ENCODE measurements around the gene REXO4. TPM values are rescaled to one million over a fixed set of nuclear protein-coding genes. Genes with fewer than 3 reads are reported as not detected.

REXO4 gene
- total and polyA plus RNA-seq, 3 experiments from 2014 or later: 25.8 to 56.4 (median 52.4) TPM

DNA sequence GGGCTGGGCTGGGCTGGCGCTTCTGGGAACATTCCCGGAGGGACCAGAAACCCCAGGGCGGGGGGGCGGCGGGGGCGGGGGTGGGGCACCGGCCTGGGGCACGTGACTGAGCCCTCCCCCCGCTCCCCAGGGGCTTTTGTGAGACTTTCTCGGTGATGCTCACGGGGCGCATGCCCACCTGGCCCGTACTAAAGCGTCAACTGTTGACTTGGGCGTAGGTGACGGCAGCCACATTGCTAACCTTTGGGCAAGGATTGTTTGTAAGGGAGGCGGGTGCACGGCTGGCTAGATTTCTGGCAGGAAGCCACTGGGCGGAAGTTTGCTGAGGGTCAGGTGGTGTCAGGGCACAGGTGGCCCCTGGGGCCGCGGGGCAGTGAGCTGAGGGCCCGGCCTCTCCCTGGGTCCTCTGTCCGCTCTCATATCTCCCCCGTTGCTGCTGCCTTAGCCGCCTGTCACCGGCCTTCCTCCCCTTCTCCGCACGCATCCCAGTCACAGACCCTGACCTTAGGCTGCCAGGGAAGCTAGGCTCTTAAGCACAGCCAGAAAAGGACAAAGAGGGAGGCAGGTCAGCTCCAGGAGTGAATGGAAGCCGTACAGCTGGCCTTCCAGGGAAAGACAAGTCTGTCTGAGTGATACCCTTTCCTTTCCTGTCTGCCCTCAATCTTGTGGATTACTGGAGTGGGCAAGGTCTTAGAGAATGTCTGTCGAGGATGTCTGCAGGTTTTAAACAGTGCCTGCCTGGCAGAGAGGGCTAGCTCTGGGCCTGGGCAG, 42.8 kb upstream of the REXO4 start:
- ChIA-PET POLR2A (interaction anchor here (1.3 to 1.7 kb wide), 3 partner anchors 19 to 88 kb away, joined by 3 to 4 read pairs (median 4); partner anchors contain the start of gene REXO4), CTCF (interaction anchor here (0.9 to 2.6 kb wide), 6 partner anchors 7 to 275 kb away, joined by 3 to 8 read pairs (median 5); partner anchors contain the start of genes REXO4 and SLC2A6)
- peak in 2 of 5 donors; percentile 40 to 80 for DNase-seq
- peaks cover 13% of the 10 kb centered on the region for H3K4me1 ChIP-seq (ENCODE audit: insufficient read depth, low read length)
- Mint-ChIP-seq H3K9me3 (no peaks in the 10 kb centered on the region), H3K4me1 (peaks cover 0 to 26% (median 5%) of the 10 kb centered on the region in 3 donors), H3K36me3 (peaks cover 0 to 4% (median 0%) of the 10 kb centered on the region in 3 donors), H3K4me3 (peak overlapping the region; percentile 64 to 84 (median 76)), H3K27ac (peak overlapping the region; percentile 42 to 96 (median 94)), H3K27me3 (peaks cover 0 to 2% of the 10 kb centered on the region in 2 donors)
- H3K36me3 ChIP-seq (ENCODE audit: insufficient read depth, low read length): no peaks in the 10 kb centered on the region
- H3K4me3 ChIP-seq (ENCODE audit: low read length): no peak overlapping the region
- H3K27me3 ChIP-seq (ENCODE audit: insufficient read depth, low read length, poor library complexity, severe bottlenecking): no peaks in the 10 kb centered on the region
- H3K27ac ChIP-seq (ENCODE audit: low read depth, low read length): peak overlapping the region; percentile 79
- H3K9me3 ChIP-seq (ENCODE audit: low read length): no peaks in the 10 kb centered on the region

DNA sequence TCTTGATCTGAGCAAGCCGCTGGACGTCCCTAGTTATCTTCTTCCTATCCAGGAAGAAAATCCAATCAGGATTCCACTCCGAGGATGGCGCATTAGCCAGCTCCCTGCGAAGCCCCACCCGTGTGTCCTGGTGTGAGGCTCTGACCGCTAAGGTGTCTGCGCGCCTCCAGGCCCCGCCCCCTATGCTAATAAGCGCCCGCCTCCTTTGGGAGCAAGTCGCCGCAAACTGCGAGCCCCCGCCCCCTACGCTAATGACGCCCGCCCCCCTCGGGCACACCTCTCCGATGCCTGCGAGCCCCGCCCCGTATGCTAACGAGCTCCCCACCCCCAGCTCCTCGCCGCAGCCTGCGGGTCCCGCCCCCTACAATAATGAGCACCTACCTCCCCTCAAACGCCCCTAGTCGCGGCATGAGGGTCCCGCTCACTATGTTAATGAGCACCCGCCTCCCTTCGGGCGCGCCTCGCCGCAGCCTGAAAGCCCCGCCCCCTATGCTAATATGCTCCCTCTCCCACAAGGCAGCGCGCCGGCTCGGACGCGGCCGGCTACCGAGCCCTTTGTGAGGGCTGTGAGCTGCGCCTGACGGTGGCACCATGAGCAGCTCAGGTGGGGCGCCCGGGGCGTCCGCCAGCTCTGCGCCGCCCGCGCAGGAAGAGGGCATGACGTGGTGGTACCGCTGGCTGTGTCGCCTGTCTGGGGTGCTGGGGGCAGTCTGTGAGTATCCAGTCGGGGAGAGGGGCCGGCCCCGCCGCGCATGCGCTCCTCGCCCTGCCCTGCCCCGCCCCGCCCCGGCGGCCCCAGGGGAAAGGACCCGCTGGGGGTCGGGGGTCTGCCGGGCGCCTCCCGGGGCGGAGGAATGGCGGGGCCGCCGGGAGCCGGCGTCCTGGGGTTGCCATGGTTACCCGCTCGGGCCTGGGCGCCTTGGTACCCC, 41.9 kb upstream of the REXO4 start, which contains the start of gene CACFD1:
TSS of gene CACFD1 (plus strand) at position 503 of the 929 bp plus-strand sequence. CDS start at position 592, 89 bp downstream.
- no peaks in the 10 kb centered on the region for H3K9me3 ChIP-seq (ENCODE audit: low read length)
- Mint-ChIP-seq H3K36me3 (peaks cover 0 to 4% (median 0%) of the 10 kb centered on the region in 3 donors), H3K27me3 (peaks cover 0 to 2% of the 10 kb centered on the region in 2 donors), H3K27ac (peak within 1 kb of the TSS; percentile 93 to 98 (median 94)), H3K4me1 (peaks cover 0 to 26% (median 5%) of the 10 kb centered on the region in 3 donors), H3K9me3 (no peaks in the 10 kb centered on the region), H3K4me3 (peak within 1 kb of the TSS; percentile 87 to 95 (median 92))
- no peaks in the 10 kb centered on the region for H3K36me3 ChIP-seq (ENCODE audit: insufficient read depth, low read length)
- H3K27me3 ChIP-seq (ENCODE audit: insufficient read depth, low read length, poor library complexity, severe bottlenecking): no peaks in the 10 kb centered on the region
- CTCF ChIA-PET: interaction anchor here (0.9 to 2.6 kb wide), 5 partner anchors 8 to 274 kb away, joined by 3 to 8 read pairs (median 6); partner anchors contain the start of genes REXO4 and SLC2A6
- H3K27ac ChIP-seq (ENCODE audit: low read depth, low read length): peak within 1 kb of the TSS; percentile 79
- POLR2A ChIA-PET: interaction anchor here (0.6 to 1.7 kb wide), 4 partner anchors 20 to 89 kb away, joined by 3 to 6 read pairs (median 4); partner anchors contain the start of gene REXO4
- H3K4me1 ChIP-seq (ENCODE audit: insufficient read depth, low read length): peaks cover 13% of the 10 kb centered on the region
- DNase-seq: peak; percentile 89 to 93 (median 93)
- H3K4me3 ChIP-seq (ENCODE audit: low read length): peak within 1 kb of the TSS; percentile 80

DNA sequence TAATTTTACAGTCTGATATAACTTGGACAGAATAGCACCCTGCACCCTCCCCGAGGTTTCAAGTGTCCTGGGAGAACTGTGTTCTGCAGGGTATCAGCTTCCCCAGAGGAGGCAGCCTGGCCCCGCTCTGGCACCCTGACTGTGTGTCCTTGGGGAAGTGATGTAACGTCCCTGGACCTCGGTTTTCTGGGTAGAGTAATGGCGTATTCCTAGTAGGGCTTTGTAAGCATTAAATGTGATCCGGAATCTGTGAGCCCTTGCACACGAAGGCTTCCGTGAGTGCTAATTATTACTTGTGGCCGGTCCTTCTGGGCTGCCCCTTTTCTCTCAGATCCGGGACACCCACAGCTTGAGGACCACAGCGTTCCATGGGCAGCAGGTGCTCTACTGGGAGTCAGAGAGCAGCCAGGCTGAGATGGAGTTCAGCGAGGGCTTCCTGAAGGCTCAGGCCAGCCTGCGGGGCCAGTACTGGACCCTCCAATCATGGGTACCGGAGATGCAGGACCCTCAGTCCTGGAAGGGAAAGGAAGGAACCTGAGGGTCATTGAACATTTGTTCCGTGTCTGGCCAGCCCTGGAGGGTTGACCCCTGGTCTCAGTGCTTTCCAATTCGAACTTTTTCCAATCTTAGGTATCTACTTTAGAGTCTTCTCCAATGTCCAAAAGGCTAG, 41.0 kb upstream of the REXO4 start:
- no peak for DNase-seq
- H3K36me3 ChIP-seq (ENCODE audit: insufficient read depth, low read length): no peaks in the 10 kb centered on the region
- H3K4me3 ChIP-seq (ENCODE audit: low read length): peak overlapping the region; percentile 80
- peaks cover 13% of the 10 kb centered on the region for H3K4me1 ChIP-seq (ENCODE audit: insufficient read depth, low read length)
- peaks cover 0 to 4% (median 0%) of the 10 kb centered on the region in 3 donors for H3K36me3 Mint-ChIP-seq
- ChIA-PET POLR2A (interaction anchor here (1.3 to 1.5 kb wide), 2 partner anchors 21 to 41 kb away, joined by 3 to 4 read pairs; partner anchors contain the start of gene REXO4), CTCF (interaction anchor here (1.8 to 2.6 kb wide), 2 partner anchors 18 to 21 kb away, joined by 7 to 8 read pairs; partner anchors contain the start of gene SLC2A6)
- no peaks in the 10 kb centered on the region for H3K27me3 ChIP-seq (ENCODE audit: insufficient read depth, low read length, poor library complexity, severe bottlenecking)
- H3K9me3 ChIP-seq (ENCODE audit: low read length): no peaks in the 10 kb centered on the region
- H3K4me1 Mint-ChIP-seq: peaks cover 0 to 26% (median 5%) of the 10 kb centered on the region in 3 donors
- H3K27ac Mint-ChIP-seq: peak overlapping the region in 4 of 8 donors; percentile 94 to 97 (median 94)
- H3K27ac ChIP-seq (ENCODE audit: low read depth, low read length): no peak overlapping the region
- H3K4me3 Mint-ChIP-seq: peak overlapping the region; percentile 87 to 95 (median 92)
- H3K9me3 Mint-ChIP-seq: no peaks in the 10 kb centered on the region
- H3K27me3 Mint-ChIP-seq: peaks cover 0 to 2% of the 10 kb centered on the region in 2 donors

DNA sequence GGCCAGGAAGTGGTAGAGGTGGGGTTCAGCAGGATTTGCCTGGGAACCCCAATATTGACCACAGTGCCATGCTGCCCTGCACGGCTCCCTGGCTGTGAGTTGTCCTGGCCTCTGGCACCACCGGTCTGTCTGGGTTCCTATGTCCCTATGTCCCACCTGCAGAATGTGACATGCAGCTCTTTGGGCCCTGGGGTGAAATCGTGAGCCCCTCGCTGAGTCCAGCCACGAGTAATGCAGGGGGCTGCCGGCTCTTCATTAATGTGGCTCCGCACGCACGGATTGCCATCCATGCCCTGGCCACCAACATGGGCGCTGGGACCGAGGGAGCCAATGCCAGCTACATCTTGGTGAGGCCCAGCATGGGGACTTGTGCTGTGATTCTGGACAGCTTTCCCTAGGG, 39.9 kb upstream of the REXO4 start:
- Mint-ChIP-seq H3K9me3 (no peaks in the 10 kb centered on the region), H3K36me3 (peaks cover 0 to 4% (median 0%) of the 10 kb centered on the region in 3 donors), H3K4me1 (peaks cover 0 to 26% (median 5%) of the 10 kb centered on the region in 3 donors), H3K27ac (no peak overlapping the region), H3K27me3 (peaks cover 0 to 2% of the 10 kb centered on the region in 2 donors), H3K4me3 (no peak overlapping the region)
- peaks cover 13% of the 10 kb centered on the region for H3K4me1 ChIP-seq (ENCODE audit: insufficient read depth, low read length)
- H3K27me3 ChIP-seq (ENCODE audit: insufficient read depth, low read length, poor library complexity, severe bottlenecking): no peaks in the 10 kb centered on the region
- POLR2A ChIA-PET: interaction anchor here (0.6 kb wide), 1 partner anchor 78 kb away, joined by 3 read pairs; no protein-coding TSS in a partner anchor
- no peaks in the 10 kb centered on the region for H3K36me3 ChIP-seq (ENCODE audit: insufficient read depth, low read length)
- no peak for DNase-seq
- CTCF ChIA-PET: no interaction called here
- H3K4me3 ChIP-seq (ENCODE audit: low read length): no peak overlapping the region
- H3K27ac ChIP-seq (ENCODE audit: low read depth, low read length): no peak overlapping the region
- no peaks in the 10 kb centered on the region for H3K9me3 ChIP-seq (ENCODE audit: low read length)

DNA sequence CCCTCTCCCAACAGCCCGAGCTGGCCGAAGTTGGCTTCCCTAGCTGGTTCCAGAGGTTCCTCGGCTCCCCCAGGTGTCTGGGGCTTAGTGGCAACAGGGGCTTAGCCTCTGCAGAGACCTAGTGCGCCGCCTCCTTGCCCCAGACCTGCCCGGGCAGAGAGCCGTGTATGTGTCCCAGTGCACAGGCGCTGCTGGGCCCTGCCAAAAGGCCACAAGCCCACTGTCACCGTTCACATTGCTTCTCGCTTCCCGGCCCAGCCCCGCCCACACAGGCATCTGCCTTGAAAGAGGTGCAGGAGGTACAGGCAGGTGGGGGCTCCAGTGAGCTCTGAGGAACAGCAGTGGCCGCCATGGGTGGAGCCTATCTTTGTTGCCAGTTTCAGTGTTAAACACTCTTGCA, 39.4 kb upstream of the REXO4 start:
- H3K4me3 ChIP-seq (ENCODE audit: low read length): no peak overlapping the region
- peaks cover 0 to 2% of the 10 kb centered on the region in 2 donors for H3K27me3 Mint-ChIP-seq
- H3K9me3 Mint-ChIP-seq: no peaks in the 10 kb centered on the region
- peaks cover 0 to 4% (median 0%) of the 10 kb centered on the region in 3 donors for H3K36me3 Mint-ChIP-seq
- no peak overlapping the region for H3K27ac ChIP-seq (ENCODE audit: low read depth, low read length)
- peaks cover 13% of the 10 kb centered on the region for H3K4me1 ChIP-seq (ENCODE audit: insufficient read depth, low read length)
- ChIA-PET CTCF (no interaction called here), POLR2A (no interaction called here)
- H3K27me3 ChIP-seq (ENCODE audit: insufficient read depth, low read length, poor library complexity, severe bottlenecking): no peaks in the 10 kb centered on the region
- DNase-seq: no peak
- H3K27ac Mint-ChIP-seq: no peak overlapping the region
- H3K4me1 Mint-ChIP-seq: peaks cover 0 to 26% (median 5%) of the 10 kb centered on the region in 3 donors
- H3K9me3 ChIP-seq (ENCODE audit: low read length): no peaks in the 10 kb centered on the region
- no peaks in the 10 kb centered on the region for H3K36me3 ChIP-seq (ENCODE audit: insufficient read depth, low read length)
- no peak overlapping the region for H3K4me3 Mint-ChIP-seq

DNA sequence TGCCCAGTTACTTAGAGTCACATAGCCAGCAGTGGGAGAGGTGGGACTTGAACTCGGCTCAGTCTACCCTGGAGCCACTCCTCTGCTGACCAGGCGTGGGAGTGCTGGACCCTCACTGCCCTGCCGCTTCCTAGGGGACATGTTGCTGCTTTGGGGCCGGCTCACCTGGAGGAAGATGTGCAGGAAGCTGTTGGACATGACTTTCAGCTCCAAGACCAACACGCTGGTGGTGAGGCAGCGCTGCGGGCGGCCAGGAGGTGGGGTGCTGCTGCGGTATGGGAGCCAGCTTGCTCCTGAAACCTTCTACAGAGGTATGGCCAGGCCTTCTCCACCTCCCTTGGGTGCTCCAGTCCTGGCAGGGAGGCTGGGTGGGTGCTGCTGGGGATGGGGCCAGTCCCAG, 38.6 kb upstream of the REXO4 start:
- H3K27me3 Mint-ChIP-seq: peaks cover 0 to 2% of the 10 kb centered on the region in 2 donors
- POLR2A ChIA-PET: no interaction called here
- CTCF ChIA-PET: no interaction called here

DNA sequence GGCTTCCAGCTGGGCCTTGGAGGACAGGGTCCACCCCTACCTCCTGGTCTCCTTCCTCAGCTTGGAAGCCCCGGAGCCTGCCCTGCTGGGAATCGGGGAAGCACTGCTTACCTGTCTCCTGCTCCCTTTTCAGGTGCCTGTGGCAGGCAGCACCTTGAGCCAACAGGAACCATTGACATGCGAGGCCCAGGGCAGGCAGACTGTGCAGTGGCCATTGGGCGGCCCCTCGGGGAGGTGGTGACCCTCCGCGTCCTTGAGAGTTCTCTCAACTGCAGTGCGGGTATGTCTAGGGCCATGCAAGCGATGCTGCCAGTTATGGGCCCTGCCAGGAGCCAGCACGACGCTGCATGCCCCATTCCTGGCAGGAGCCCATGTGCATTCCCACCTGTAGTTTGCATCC, 38.1 kb upstream of the REXO4 start:
- Histone ChIP-seq H3K27me3 (ENCODE audit: insufficient read depth, low read length, poor library complexity, severe bottlenecking) (no peaks in the 10 kb centered on the region), H3K27ac (ENCODE audit: low read depth, low read length) (no peak overlapping the region), H3K4me1 (ENCODE audit: insufficient read depth, low read length) (peaks cover 13% of the 10 kb centered on the region), H3K4me3 (ENCODE audit: low read length) (no peak overlapping the region), H3K9me3 (ENCODE audit: low read length) (no peaks in the 10 kb centered on the region), H3K36me3 (ENCODE audit: insufficient read depth, low read length) (no peaks in the 10 kb centered on the region)
- H3K4me3 Mint-ChIP-seq: no peak overlapping the region
- no peak for DNase-seq
- ChIA-PET POLR2A (no interaction called here), CTCF (no interaction called here)
- peaks cover 0 to 2% of the 10 kb centered on the region in 2 donors for H3K27me3 Mint-ChIP-seq
- peaks cover 0 to 4% (median 0%) of the 10 kb centered on the region in 3 donors for H3K36me3 Mint-ChIP-seq
- peaks cover 0 to 19% (median 5%) of the 10 kb centered on the region in 3 donors for H3K4me1 Mint-ChIP-seq
- no peak overlapping the region for H3K27ac Mint-ChIP-seq
- no peaks in the 10 kb centered on the region for H3K9me3 Mint-ChIP-seq

More for the DNA sequence above, 38.6 kb upstream of the REXO4 start:
- Histone ChIP-seq H3K36me3 (ENCODE audit: insufficient read depth, low read length) (no peaks in the 10 kb centered on the region), H3K4me3 (ENCODE audit: low read length) (no peak overlapping the region), H3K27ac (ENCODE audit: low read depth, low read length) (no peak overlapping the region), H3K4me1 (ENCODE audit: insufficient read depth, low read length) (peaks cover 13% of the 10 kb centered on the region), H3K9me3 (ENCODE audit: low read length) (no peaks in the 10 kb centered on the region), H3K27me3 (ENCODE audit: insufficient read depth, low read length, poor library complexity, severe bottlenecking) (no peaks in the 10 kb centered on the region)
- H3K27ac Mint-ChIP-seq: no peak overlapping the region
- DNase-seq: no peak
- H3K4me1 Mint-ChIP-seq: peaks cover 0 to 24% (median 5%) of the 10 kb centered on the region in 3 donors
- peaks cover 0 to 4% (median 0%) of the 10 kb centered on the region in 3 donors for H3K36me3 Mint-ChIP-seq
- no peak overlapping the region for H3K4me3 Mint-ChIP-seq
- no peaks in the 10 kb centered on the region for H3K9me3 Mint-ChIP-seq
